Measurements from ENCODE around the gene DNAH2. TPM values are rescaled to one million over a fixed set of nuclear protein-coding genes. Genes with fewer than 3 reads are reported as not detected.
A peak's percentile ranks its signal among the peaks of the same experiment; 100 is the strongest.

Gene DNAH2
- total and polyA plus RNA-seq, 2 donors (not counting 3 experiments of a cell fraction or from before 2014, with no cell fraction given) = 0.10 to 0.11 TPM

DNA sequence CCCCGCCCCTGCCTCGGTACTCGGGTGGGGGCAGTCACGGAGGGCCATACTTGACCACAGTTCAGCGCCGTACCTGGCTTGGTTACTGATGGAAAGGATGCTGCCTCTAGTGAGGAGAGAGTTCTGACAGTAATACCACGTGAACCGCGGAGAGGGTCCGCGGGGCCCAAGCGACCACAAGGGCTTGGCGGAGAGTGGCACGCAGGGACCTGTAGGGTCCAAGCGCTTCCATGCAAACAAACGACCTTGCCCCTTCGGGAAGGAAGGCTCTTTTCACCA lies 125.7 kb downstream of the DNAH2 start:
- BruUV-seq (replicated peaks) = TSS peak; percentile 89
- TF ChIP-seq POLR2AphosphoS5 (IDR thresholded peaks at IDR 0.05; ENCODE audit: insufficient read depth, low read depth, low read length) (peak; percentile 0), GATA2 (IDR thresholded peaks at IDR 0.05; ENCODE audit: insufficient read depth, insufficient read length, low read depth, low read length) (no peak)
- TF ChIP-seq, protein P1, sequence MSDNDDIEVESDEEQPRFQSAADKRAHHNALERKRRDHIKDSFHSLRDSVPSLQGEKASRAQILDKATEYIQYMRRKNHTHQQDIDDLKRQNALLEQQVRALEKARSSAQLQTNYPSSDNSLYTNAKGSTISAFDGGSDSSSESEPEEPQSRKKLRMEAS (IDR thresholded peaks at IDR 0.05; ENCODE audit: insufficient read depth, insufficient read length) = no peak
- CTCF ChIA-PET = interaction anchor here (0.9 to 1.8 kb wide), 3 partner anchors 8 to 100 kb away, joined by 3 to 7 read pairs (median 5); partner anchors contain the start of gene NAA38
- dilution Hi-C loops (cut with MboI; ENCODE audit: extremely low pct_ligation_motif_present, low sequenced_read_pairs) = no loop called here
- peak overlapping the region; percentile 62 for H3K4me2 ChIP-seq (ENCODE audit: insufficient read depth, low read length)
- peaks cover 10% of the 10 kb centered on the region for H3K79me2 ChIP-seq (ENCODE audit: control insufficient read depth, insufficient read depth, low read length)
- H3K9me3 ChIP-seq (replicated peaks; ENCODE audit: control insufficient read depth, insufficient read depth, low read length) = no peaks in the 10 kb centered on the region
- peaks cover 17% of the 10 kb centered on the region for H3K4me1 ChIP-seq (ENCODE audit: control insufficient read depth, extremely low read depth, insufficient read depth, low read length)
- H3K27me3 ChIP-seq (ENCODE audit: control insufficient read depth in 2 of 2, insufficient read depth in 2 of 2, low read length in 2 of 2) = no peaks in the 10 kb centered on the region
- intact Hi-C loops (cut with micrococcal nuclease) = loop anchor here (1.0 to 10.0 kb wide), 4 partner anchors 8 to 279 kb away; partner anchors contain the start of genes FXR2, HES7, TP53 and WRAP53
- no peak overlapping the region for H2AFZ ChIP-seq (ENCODE audit: low read depth, low read length)
- H3K4me3 ChIP-seq (replicated peaks in 1 of 3; ENCODE audit: insufficient read depth in 1 of 3, low read depth in 1 of 3, low read length in 3 of 3) = peak overlapping the region; percentile 45 to 71 (median 58)
- H3K9ac ChIP-seq (replicated peaks; ENCODE audit: extremely low read depth, insufficient read depth, low read length) = peak overlapping the region; percentile 99
- DNase-seq (ENCODE audit: low read depth, low spot score) = no peak
- H3K9me1 ChIP-seq (replicated peaks; ENCODE audit: control insufficient read depth, extremely low read depth, insufficient read depth, low read length) = no peaks in the 10 kb centered on the region
- H3K27ac ChIP-seq (ENCODE audit: insufficient read depth, low read depth, low read length) = peak overlapping the region; percentile 99
- H3K36me3 ChIP-seq (ENCODE audit: control insufficient read depth in 2 of 2, extremely low read depth in 1 of 2, insufficient read depth in 2 of 2, low read length in 2 of 2) = peaks cover 0 to 16% of the 10 kb centered on the region in 2 experiments
- no peak for FAIRE-seq
- no peaks in the 10 kb centered on the region for H4K20me1 ChIP-seq (replicated peaks; ENCODE audit: control insufficient read depth, extremely low read depth, insufficient read depth, low read length)
- POLR2A ChIA-PET = interaction anchor here (1.1 to 2.0 kb wide), 2 partner anchors 13 to 14 kb away, joined by 4 to 12 read pairs; partner anchors contain the start of genes CYB5D1 and NAA38

GRCh38 chr17:7843536-7844291 lies 126.2 kb downstream of the DNAH2 start:
- no peaks in the 10 kb centered on the region for H4K20me1 ChIP-seq (replicated peaks; ENCODE audit: control insufficient read depth, extremely low read depth, insufficient read depth, low read length)
- H3K4me3 ChIP-seq (replicated peaks in 1 of 3; ENCODE audit: insufficient read depth in 1 of 3, low read depth in 1 of 3, low read length in 3 of 3) = peak overlapping the region; percentile 45 to 71 (median 60)
- TF ChIP-seq, protein P1 (IDR thresholded peaks at IDR 0.05; ENCODE audit: insufficient read depth, insufficient read length) = peak; percentile 69
- no peak for TF ChIP-seq JUN (IDR thresholded peaks at IDR 0.05; ENCODE audit: borderline replicate concordance, insufficient read depth, insufficient read length, low read depth)
- no peak for TF ChIP-seq CTCF (IDR thresholded peaks at IDR 0.05; ENCODE audit: extremely low read depth in 1 of 2, insufficient read depth in 1 of 2, low read depth in 1 of 2, low read length in 2 of 2)
- TF ChIP-seq MYC (IDR thresholded peaks at IDR 0.05; ENCODE audit: low read depth, low read length) = peak; percentile 32
- H3K9ac ChIP-seq (replicated peaks; ENCODE audit: extremely low read depth, insufficient read depth, low read length) = peak overlapping the region; percentile 99
- no peaks in the 10 kb centered on the region for H3K9me3 ChIP-seq (replicated peaks; ENCODE audit: control insufficient read depth, insufficient read depth, low read length)
- peaks cover 10% of the 10 kb centered on the region for H3K79me2 ChIP-seq (ENCODE audit: control insufficient read depth, insufficient read depth, low read length)
- H3K9me1 ChIP-seq (replicated peaks; ENCODE audit: control insufficient read depth, extremely low read depth, insufficient read depth, low read length) = no peaks in the 10 kb centered on the region
- H3K4me2 ChIP-seq (ENCODE audit: insufficient read depth, low read length) = peak overlapping the region; percentile 80
- ChIA-PET CTCF (interaction anchor here (1.6 to 1.8 kb wide), 2 partner anchors 9 to 13 kb away, joined by 5 to 7 read pairs; partner anchors contain the start of gene NAA38), POLR2A (interaction anchor here (1.5 to 2.0 kb wide), 2 partner anchors 9 to 14 kb away, joined by 6 to 12 read pairs; partner anchors contain the start of genes CYB5D1 and NAA38)
- FAIRE-seq = peak; percentile 84
- dilution Hi-C loops (cut with MboI; ENCODE audit: extremely low pct_ligation_motif_present, low sequenced_read_pairs) = no loop called here
- peaks cover 0 to 16% of the 10 kb centered on the region in 2 experiments for H3K36me3 ChIP-seq (ENCODE audit: control insufficient read depth in 2 of 2, extremely low read depth in 1 of 2, insufficient read depth in 2 of 2, low read length in 2 of 2)
- intact Hi-C loops (cut with micrococcal nuclease) = loop anchor here (1.0 to 10.0 kb wide), 6 partner anchors 8 to 279 kb away; partner anchors contain the start of genes FXR2, HES7, NAA38 and TP53
- BruUV-seq (replicated peaks) = no TSS peak
- peaks cover 14% of the 10 kb centered on the region for H3K4me1 ChIP-seq (ENCODE audit: control insufficient read depth, extremely low read depth, insufficient read depth, low read length)
- DNase-seq (ENCODE audit: low read depth, low spot score) = peak; percentile 86
- no peak overlapping the region for H2AFZ ChIP-seq (ENCODE audit: low read depth, low read length)
- H3K27me3 ChIP-seq (ENCODE audit: control insufficient read depth in 2 of 2, insufficient read depth in 2 of 2, low read length in 2 of 2) = no peaks in the 10 kb centered on the region
- H3K27ac ChIP-seq (ENCODE audit: insufficient read depth, low read depth, low read length) = peak overlapping the region; percentile 99
